Prostate gland (tissue), 2 donors: ENCODE data around the gene BCL3. TPM values are rescaled to one million over a fixed set of nuclear protein-coding genes. Genes with fewer than 3 reads are reported as not detected.
"Not testable (repeated sequence)": the region's sequence is repeated elsewhere in the genome, so short reads cannot be mapped to it uniquely, and the experiment has no call there.

Source experiments
- DNase-seq: peaks from one replicate; pipeline ENCODE4 v3.0.0-alpha.2; 2019; ENCODE audit warnings: low spot score
- H3K27ac ChIP-seq, 2 donors: fragments of 200-600 bp; sonication (generic); 2 replicates each; pipeline ENCODE4 v1.5.1; 2017 to 2019
- H3K27me3 ChIP-seq: fragments of 200-600 bp; sonication (generic); replicated peaks from 2 replicates; pipeline ENCODE4 v1.5.1; 2019; ENCODE audit not compliant: insufficient read depth
- H3K36me3 ChIP-seq, 2 donors: fragments of 200-600 bp; sonication (generic); 1 replicate in 1 of 2; 2 replicates in 1 of 2; pipeline versions ENCODE4 v1.5.1 to v1.8.1; 2017 to 2019
- H3K4me1 ChIP-seq: fragments of 200-600 bp; sonication (generic); replicated peaks from 2 replicates; pipeline ENCODE4 v1.5.1; 2019
- H3K4me3 ChIP-seq, 2 donors: fragments of 200-600 bp; sonication (generic); 2 replicates each; pipeline ENCODE4 v1.5.1; 2017 to 2019
- H3K9me3 ChIP-seq: fragments of 200-600 bp; sonication (generic); 2 replicates; pipeline ENCODE4 v1.5.1; 2017
- POLR2A ChIP-seq: fragments of 450-650 bp; IDR thresholded peaks from one replicate; pipeline ENCODE4 v1.6.1; 2016; ENCODE audit warnings: antibody characterized with exemption, mild to moderate bottlenecking
- POLR2AphosphoS5 ChIP-seq: sonication (generic); formaldehyde crosslinking; IDR thresholded peaks from one replicate; pipeline ENCODE4 v1.6.1; 2017; ENCODE audit warnings: antibody characterized with exemption
- WGBS: methylation state at CpG from one replicate; pipeline ENCODE4 v1.1.5; 2018; 5-methylcytosine and 5-hydroxymethylcytosine counted together
- intact Hi-C: fragments of 100-400 bp; cut with DNase I; formaldehyde crosslinking; loops from one replicate; pipeline ENCODE4 v1.14.2; 2022
- total RNA-seq, 2 donors: library from RNA; depleted of rRNA; stranded (reverse); fragments of >200 nt; gene quantifications; one replicate each; pipeline ENCODE4 v1.1.0, GENCODE V29; 2016
- TF ChIP-seq, protein P1 (sequence below), 4 experiments: fragments of 200-600 bp in 2 of 4; fragments of 450-650 bp in 2 of 4; sonication (generic) in 2 of 4; IDR thresholded peaks; 1 replicate in 3 of 4; 2 replicates in 1 of 4; pipeline ENCODE4 v1.5.1; 2016 to 2019; ENCODE audit warnings: antibody characterized with exemption in 4 of 4, mild to moderate bottlenecking in 2 of 4, moderate library complexity in 2 of 4

BCL3 gene
- total RNA-seq, 2 donors from 2014 or later: 22.6 to 44.0 TPM

GRCh38 chr19:44707794-44708193 is 40.7 kb upstream of the BCL3 start:
- DNase-seq: no peak
- no peaks in the 10 kb centered on the region for H3K9me3 ChIP-seq
- no peaks in the 10 kb centered on the region for H3K27me3 ChIP-seq
- no peaks in the 10 kb centered on the region for H3K4me1 ChIP-seq
- no peak overlapping the region for H3K4me3 ChIP-seq
- intact Hi-C loops: no loop called here
- no peak overlapping the region for H3K27ac ChIP-seq
- no peaks in the 10 kb centered on the region for H3K36me3 ChIP-seq
- WGBS: 93% methylated on average over 20 of the region's 20 CpGs
- TF ChIP-seq POLR2A: no peak
- no peak for TF ChIP-seq POLR2AphosphoS5
- TF ChIP-seq, protein P1, sequence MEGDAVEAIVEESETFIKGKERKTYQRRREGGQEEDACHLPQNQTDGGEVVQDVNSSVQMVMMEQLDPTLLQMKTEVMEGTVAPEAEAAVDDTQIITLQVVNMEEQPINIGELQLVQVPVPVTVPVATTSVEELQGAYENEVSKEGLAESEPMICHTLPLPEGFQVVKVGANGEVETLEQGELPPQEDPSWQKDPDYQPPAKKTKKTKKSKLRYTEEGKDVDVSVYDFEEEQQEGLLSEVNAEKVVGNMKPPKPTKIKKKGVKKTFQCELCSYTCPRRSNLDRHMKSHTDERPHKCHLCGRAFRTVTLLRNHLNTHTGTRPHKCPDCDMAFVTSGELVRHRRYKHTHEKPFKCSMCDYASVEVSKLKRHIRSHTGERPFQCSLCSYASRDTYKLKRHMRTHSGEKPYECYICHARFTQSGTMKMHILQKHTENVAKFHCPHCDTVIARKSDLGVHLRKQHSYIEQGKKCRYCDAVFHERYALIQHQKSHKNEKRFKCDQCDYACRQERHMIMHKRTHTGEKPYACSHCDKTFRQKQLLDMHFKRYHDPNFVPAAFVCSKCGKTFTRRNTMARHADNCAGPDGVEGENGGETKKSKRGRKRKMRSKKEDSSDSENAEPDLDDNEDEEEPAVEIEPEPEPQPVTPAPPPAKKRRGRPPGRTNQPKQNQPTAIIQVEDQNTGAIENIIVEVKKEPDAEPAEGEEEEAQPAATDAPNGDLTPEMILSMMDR (IDR thresholded peaks at IDR 0.05): no peak

DNA sequence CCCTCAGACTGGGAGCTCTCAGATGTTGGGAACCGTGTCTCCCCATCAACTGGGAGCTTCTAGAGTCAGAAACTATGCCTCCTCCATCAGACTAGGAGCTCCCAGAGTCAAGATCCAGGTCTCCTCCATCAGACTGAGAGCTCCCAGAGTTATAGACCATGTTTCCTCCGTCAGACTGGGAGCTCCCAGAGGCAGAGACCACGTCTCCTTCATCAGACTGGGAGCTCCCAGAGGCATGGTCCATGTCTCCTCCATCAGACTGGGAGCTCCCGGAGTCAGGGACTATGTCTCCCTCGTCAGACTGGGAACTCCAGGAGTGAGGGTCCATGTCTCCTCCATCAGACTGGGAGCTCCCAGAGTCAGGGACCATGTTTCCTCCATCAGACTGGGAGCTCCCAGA is 39.6 kb upstream of the BCL3 start:
- H3K9me3 ChIP-seq: no peaks in the 10 kb centered on the region
- DNase-seq: no peak
- no peaks in the 10 kb centered on the region for H3K27me3 ChIP-seq
- WGBS: 85% methylated on average over 5 of the region's 5 CpGs
- H3K4me3 ChIP-seq: no peak overlapping the region
- H3K36me3 ChIP-seq: no peaks in the 10 kb centered on the region
- TF ChIP-seq, protein P1 (IDR thresholded peaks at IDR 0.05): no peak
- no peak for TF ChIP-seq POLR2AphosphoS5
- TF ChIP-seq POLR2A: no peak
- no peak overlapping the region for H3K27ac ChIP-seq
- intact Hi-C loops: no loop called here
- no peaks in the 10 kb centered on the region for H3K4me1 ChIP-seq

GRCh38 chr19:44709434-44710266 is 38.9 kb upstream of the BCL3 start:
- H3K27me3 ChIP-seq, H3K36me3 ChIP-seq, DNase-seq, H3K27ac ChIP-seq, H3K4me3 ChIP-seq, H3K4me1 ChIP-seq, H3K9me3 ChIP-seq, intact Hi-C loops: not testable (repeated sequence)
- 78% methylated on average over 4 of the region's 4 CpGs for WGBS

GRCh38 chr19:44710483-44710882 is 38.0 kb upstream of the BCL3 start:
- Histone ChIP-seq H3K9me3 (no peaks in the 10 kb centered on the region), H3K27ac (no peak overlapping the region), H3K4me1 (no peaks in the 10 kb centered on the region), H3K36me3 (no peaks in the 10 kb centered on the region), H3K4me3 (no peak overlapping the region), H3K27me3 (no peaks in the 10 kb centered on the region)
- 75% methylated on average over 14 of the region's 14 CpGs for WGBS
- TF ChIP-seq POLR2A (no peak), POLR2AphosphoS5 (no peak)
- TF ChIP-seq, protein P1 (IDR thresholded peaks at IDR 0.05): no peak
- no peak for DNase-seq
- intact Hi-C loops: no loop called here

DNA sequence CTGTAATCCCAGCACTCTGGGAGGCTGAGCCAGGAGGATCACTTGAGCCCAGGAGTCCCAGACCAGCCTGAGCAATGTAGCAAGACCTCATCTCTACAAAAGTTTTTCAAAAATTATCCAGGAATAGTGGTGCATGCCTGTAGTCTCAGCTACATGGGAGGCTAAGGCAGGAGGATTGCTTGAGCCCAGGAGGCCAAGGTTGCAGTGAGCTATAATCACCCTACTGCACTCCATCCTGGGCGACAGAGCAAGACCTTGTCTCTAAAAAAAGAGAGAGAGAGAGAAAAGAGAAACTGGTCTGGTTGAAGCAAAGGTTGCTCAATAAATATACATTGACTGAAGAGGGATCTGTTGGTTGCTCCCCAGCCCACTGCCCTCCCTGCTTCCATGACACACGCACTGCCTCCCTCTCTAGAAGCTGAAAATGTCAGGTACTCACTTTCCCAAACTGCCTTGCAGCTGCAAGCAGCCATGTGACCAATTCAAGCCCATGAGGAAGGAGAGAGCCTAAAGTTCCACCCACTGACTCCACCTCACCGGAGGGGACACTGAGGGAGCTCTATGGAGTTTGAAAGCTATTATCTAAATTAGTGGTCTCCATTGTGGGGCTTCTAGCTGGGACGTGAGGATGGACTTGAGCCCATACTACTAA is 35.5 kb upstream of the BCL3 start:
- no peak for DNase-seq
- WGBS: 51% methylated on average over 4 of the region's 4 CpGs

More for the DNA sequence above, 35.5 kb upstream of the BCL3 start:
- no peak overlapping the region for H3K4me3 ChIP-seq
- intact Hi-C loops: no loop called here
- no peaks in the 10 kb centered on the region for H3K9me3 ChIP-seq
- no peaks in the 10 kb centered on the region for H3K27me3 ChIP-seq
- TF ChIP-seq POLR2A: no peak
- TF ChIP-seq, protein P1 (IDR thresholded peaks at IDR 0.05): no peak
- no peak overlapping the region for H3K27ac ChIP-seq
- no peaks in the 10 kb centered on the region for H3K4me1 ChIP-seq
- no peaks in the 10 kb centered on the region for H3K36me3 ChIP-seq
